K562 (cell line): ENCODE data around the gene CATSPER4. TPM values are rescaled to one million over a fixed set of nuclear protein-coding genes. Genes with fewer than 3 reads are reported as not detected.

Experiments used
- ATAC-seq: fragments of 200-7000 bp; cut with Tn5 transposase; 3 replicates; pipeline ENCODE4 v1.9.1; 2020; ENCODE audit warnings: moderate library complexity
- BruUV-seq: library from RNA; stranded (reverse); fragments of 400-500 nt; replicated peaks from 2 replicates; lab custom pipeline; 2021; lab: Mats Ljungman, UMichigan
- CTCF ChIA-PET: fragments of 300-600 bp; formaldehyde crosslinking; extraction: SDS; loops from one replicate; lab custom pipeline; 2021; ENCODE audit warnings: low intra/inter-chr PET ratio; lab: Yijun Ruan, JAX
- POLR2A ChIA-PET: fragments of 300-600, 350-650 bp; sonication (Branson Sonifier 250); formaldehyde crosslinking; extraction: SDS; loops from one replicate; lab custom pipeline; 2021; ENCODE audit warnings: antibody characterized with exemption, inconsistent platforms; lab: Yijun Ruan, JAX
- DNase-seq, 4 experiments: peaks; one replicate each; pipeline versions ENCODE4 v3.0.0 to v3.0.0-alpha.2; 2011 to 2018; ENCODE audit warnings: low spot score in 3 of 4, mixed read lengths in 3 of 4; ENCODE audit errors: extremely low read depth in 1 of 4
- FAIRE-seq: peaks from 2 replicates; lab custom pipeline; 2011; peaks lifted over from hg19 to GRCh38; lab: Jason Lieb, UNC
- H2AFZ ChIP-seq: 2 replicates; pipeline ENCODE4 v1.6.0; 2011; ENCODE audit warnings: low read depth, low read length, control low read depth, inconsistent platforms
- H3K27ac ChIP-seq: fragments of 200-600 bp; 3 replicates; pipeline ENCODE4 v1.8.0; 2011; ENCODE audit warnings: low read depth, mild to moderate bottlenecking, control low read depth, inconsistent platforms, low read length, moderate library complexity, mixed read lengths; ENCODE audit errors: extremely low read depth
- H3K27me3 ChIP-seq, 2 experiments: fragments of 300-600 bp in 1 of 2; 2 replicates in 1 of 2; 3 replicates in 1 of 2; pipeline versions ENCODE4 v1.6.0 to v1.8.0; 2011; ENCODE audit warnings: inconsistent platforms in 2 of 2, low read length in 2 of 2, mild to moderate bottlenecking in 1 of 2, mixed read lengths in 1 of 2, moderate library complexity in 1 of 2; ENCODE audit not compliant: control insufficient read depth in 2 of 2, insufficient read depth in 2 of 2
- H3K36me3 ChIP-seq: fragments of 300-600 bp; 3 replicates; pipeline ENCODE4 v1.8.0; 2011; ENCODE audit warnings: mild to moderate bottlenecking, low read length, inconsistent platforms; ENCODE audit not compliant: control insufficient read depth, insufficient read depth
- H3K4me1 ChIP-seq, 2 experiments: fragments of 200-600 bp in 1 of 2; replicated peaks in 1 of 2; 2 replicates in 1 of 2; 3 replicates in 1 of 2; pipeline versions ENCODE4 v1.5.1 to v1.8.0; 2011; ENCODE audit warnings: inconsistent platforms in 2 of 2, low read length in 2 of 2, mild to moderate bottlenecking in 1 of 2, mixed read lengths in 1 of 2, moderate library complexity in 1 of 2; ENCODE audit not compliant: control insufficient read depth in 2 of 2, insufficient read depth in 2 of 2
- H3K4me2 ChIP-seq: 2 replicates; pipeline ENCODE4 v1.6.1; 2011; ENCODE audit warnings: low read length, control low read depth, inconsistent platforms, mixed read lengths; ENCODE audit not compliant: insufficient read depth
- H3K4me3 ChIP-seq: fragments of 200-600 bp; sonication (generic), shearing (Covaris generic); 2 replicates; pipeline ENCODE4 v1.5.1; 2016; ENCODE audit warnings: control low read depth, inconsistent platforms
- H3K79me2 ChIP-seq: fragments of 200-600 bp; 3 replicates; pipeline ENCODE4 v1.8.0; 2011; ENCODE audit warnings: low read length, inconsistent platforms; ENCODE audit not compliant: control insufficient read depth, insufficient read depth
- H3K9ac ChIP-seq, 2 experiments: 2 replicates each; pipeline versions ENCODE4 v1.6.0 to v1.6.1; 2011; ENCODE audit warnings: low read depth in 2 of 2, low read length in 2 of 2, control low read depth in 1 of 2, inconsistent platforms in 1 of 2, mild to moderate bottlenecking in 1 of 2, mixed read lengths in 1 of 2; ENCODE audit not compliant: insufficient read depth in 1 of 2
- H3K9me1 ChIP-seq: one replicate; pipeline ENCODE4 v1.6.0; 2011; ENCODE audit warnings: inconsistent platforms, mild to moderate bottlenecking, low read length, moderate library complexity; ENCODE audit not compliant: control insufficient read depth, insufficient read depth
- H3K9me3 ChIP-seq: replicated peaks from 2 replicates; pipeline ENCODE4 v1.5.1; 2011; ENCODE audit warnings: low read depth, low read length, inconsistent platforms; ENCODE audit not compliant: control insufficient read depth, insufficient read depth
- H4K20me1 ChIP-seq: replicated peaks from 2 replicates; pipeline ENCODE4 v1.6.1; 2011; ENCODE audit warnings: low read length, inconsistent platforms, mixed read lengths; ENCODE audit not compliant: control insufficient read depth, insufficient read depth
- ADNP ChIP-seq: fragments of 200-800 bp; sonication (Bioruptor generic); IDR thresholded peaks from 2 replicates; pipeline ENCODE4 v1.6.1; 2016; ENCODE audit warnings: missing genetic modification characterization, missing compliant biosample characterization
- CC2D1A ChIP-seq: fragments of 450-650 bp; IDR thresholded peaks from 2 replicates; pipeline ENCODE4 v1.6.1; 2017; ENCODE audit warnings: mild to moderate bottlenecking
- CHD1 ChIP-seq: fragments of 200-600 bp; sonication (generic); IDR thresholded peaks from one replicate; pipeline ENCODE4 v1.6.1; 2012; ENCODE audit warnings: mild to moderate bottlenecking, moderate library complexity, low read length, inconsistent platforms
- ZKSCAN1 ChIP-seq: fragments of 150-350 bp; IDR thresholded peaks from 2 replicates; pipeline ENCODE4 v1.6.1; 2016; ENCODE audit warnings: low read depth, low read length
- WGBS: fragments of 100-300 bp; shearing (Covaris generic); methylation state at CpG from one replicate; pipeline ENCODE4 v1.1.6; 2016; ENCODE audit warnings: low coverage, mixed read lengths; ENCODE audit not compliant: insufficient coverage; ENCODE audit errors: missing lambda C conversion rate; 5-methylcytosine and 5-hydroxymethylcytosine counted together
- in situ Hi-C: fragments of 300-500 bp; cut with MboI; formaldehyde crosslinking; loops from 4 replicates; pipeline ENCODE4 v1.15.0; 2018; ENCODE audit warnings: inconsistent platforms, mixed read lengths
- intact Hi-C: fragments of 100-400 bp; cut with micrococcal nuclease; formaldehyde crosslinking; loops from 2 replicates; pipeline ENCODE4 v1.14.2; 2022
- polyA plus RNA-seq, 8 experiments: library from polyadenylated mRNA; depleted of rRNA in 4 of 8; stranded (reverse) in 5 of 8; unstranded in 3 of 8; fragments of >200 nt; fragmentation: Nextera tagmentation in 2 of 8; fragmentation: Illumina TruSeq in 1 of 8; extraction: Ambion mirVana in 2 of 8; extraction: Trizol in 1 of 8; gene quantifications; 2 replicates each; pipeline versions ENCODE4 v1.2.1 to v1.2.3, GENCODE V29; 2011 to 2014; ENCODE audit warnings: inconsistent platforms in 1 of 8, missing spikeins in 1 of 8
- total RNA-seq, 7 experiments: library from RNA; depleted of rRNA in 6 of 7; stranded (reverse); fragments of >200 nt in 6 of 7; fragmentation: Illumina TruSeq in 2 of 7; extraction: Trizol in 2 of 7; gene quantifications; 2 replicates each; pipeline versions ENCODE4 v1.2.1 to v1.2.3, GENCODE V29; 2011 to 2021; ENCODE audit warnings: low replicate concordance in 1 of 7

CATSPER4 gene
- total and polyA plus RNA-seq, 9 of the 15 experiments (the other 6 are each of a cell fraction or from before 2014, with no cell fraction given), result 0.04 to 0.13 TPM; not detected in 7

DNA sequence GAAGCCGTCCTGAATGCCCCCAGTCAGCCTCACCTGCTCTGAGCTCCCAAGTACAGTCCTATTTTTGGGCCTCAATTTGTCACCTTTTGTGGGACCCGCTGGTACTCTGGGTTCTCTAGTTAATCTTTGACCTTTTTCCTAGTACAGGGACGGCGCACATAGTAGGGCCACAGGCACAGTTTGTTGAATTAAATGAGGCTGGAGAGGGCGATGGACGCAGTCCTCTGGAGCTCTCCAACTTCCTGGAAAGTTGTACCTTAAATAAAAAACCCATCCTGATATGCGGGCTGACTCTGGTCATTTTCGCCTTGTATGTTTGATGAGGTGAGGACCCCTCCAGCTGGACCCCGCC is 26.7 kb upstream of the CATSPER4 start:
- Histone ChIP-seq H3K79me2 (no peaks in the 10 kb centered on the region; the same call in 2 of the 3 replicates), H3K4me2 (peak overlapping the region; percentile 54), H3K27me3 (no peaks in the 10 kb centered on the region), H3K9me3 (no peaks in the 10 kb centered on the region), H3K4me3 (peak overlapping the region; percentile 40), H4K20me1 (no peaks in the 10 kb centered on the region), H3K27ac (no peak overlapping the region), H3K4me1 (peaks cover 29 to 55% of the 10 kb centered on the region in 2 experiments), H3K36me3 (no peaks in the 10 kb centered on the region), H3K9me1 (no peaks in the 10 kb centered on the region), H2AFZ (peak overlapping the region; percentile 71), H3K9ac (peak overlapping the region; percentile 7 to 90; a peak in 3 of 4 replicates)
- intact Hi-C loops, result no loop called here
- ATAC-seq, result no peak
- TF ChIP-seq ZKSCAN1 (peak; percentile 100), CC2D1A (no peak), CHD1 (no peak), ADNP (tag) (peak; percentile 72; the same call in 1 of the 2 replicates)
- no peak for DNase-seq
- POLR2A ChIA-PET, result interaction anchor here (0.6 kb wide), 2 partner anchors 36 to 68 kb away, joined by 3 to 4 read pairs; no protein-coding TSS in a partner anchor
- in situ Hi-C loops, result no loop called here
- BruUV-seq, result no TSS peak
- CTCF ChIA-PET, result interaction anchor here (0.5 to 2.5 kb wide), 6 partner anchors 21 to 268 kb away, joined by 3 to 20 read pairs (median 8); no protein-coding TSS in a partner anchor
- WGBS, result 72% methylated on average over 9 of the region's 9 CpGs
- no peak for FAIRE-seq
